Suprapubic skin (tissue), 4 donors: ENCODE results near the gene FDPS.

Source experiments
- POLR2A ChIP-seq, 2 donors: fragments of 450-650 bp; IDR thresholded peaks; one replicate each; pipeline ENCODE4 v1.6.1; 2017; ENCODE audit warnings: antibody characterized with exemption in 2 of 2, mild to moderate bottlenecking in 2 of 2, moderate library complexity in 2 of 2
- POLR2AphosphoS5 ChIP-seq, 3 donors: sonication (generic); formaldehyde crosslinking; IDR thresholded peaks; one replicate each; pipeline ENCODE4 v1.6.1; 2017; ENCODE audit warnings: antibody characterized with exemption in 3 of 3
- TF ChIP-seq, protein P1 (sequence below), 2 donors: fragments of 200-600 bp in 1 of 2; fragments of 450-650 bp in 1 of 2; sonication (generic) in 1 of 2; IDR thresholded peaks; one replicate each; pipeline ENCODE4 v1.5.1; 2016 to 2019; ENCODE audit warnings: antibody characterized with exemption in 2 of 2, mild to moderate bottlenecking in 1 of 2, moderate library complexity in 1 of 2

GRCh38 chr1:155277902-155278688 lies 30.6 kb upstream of the FDPS start:
- TF ChIP-seq, protein P1, sequence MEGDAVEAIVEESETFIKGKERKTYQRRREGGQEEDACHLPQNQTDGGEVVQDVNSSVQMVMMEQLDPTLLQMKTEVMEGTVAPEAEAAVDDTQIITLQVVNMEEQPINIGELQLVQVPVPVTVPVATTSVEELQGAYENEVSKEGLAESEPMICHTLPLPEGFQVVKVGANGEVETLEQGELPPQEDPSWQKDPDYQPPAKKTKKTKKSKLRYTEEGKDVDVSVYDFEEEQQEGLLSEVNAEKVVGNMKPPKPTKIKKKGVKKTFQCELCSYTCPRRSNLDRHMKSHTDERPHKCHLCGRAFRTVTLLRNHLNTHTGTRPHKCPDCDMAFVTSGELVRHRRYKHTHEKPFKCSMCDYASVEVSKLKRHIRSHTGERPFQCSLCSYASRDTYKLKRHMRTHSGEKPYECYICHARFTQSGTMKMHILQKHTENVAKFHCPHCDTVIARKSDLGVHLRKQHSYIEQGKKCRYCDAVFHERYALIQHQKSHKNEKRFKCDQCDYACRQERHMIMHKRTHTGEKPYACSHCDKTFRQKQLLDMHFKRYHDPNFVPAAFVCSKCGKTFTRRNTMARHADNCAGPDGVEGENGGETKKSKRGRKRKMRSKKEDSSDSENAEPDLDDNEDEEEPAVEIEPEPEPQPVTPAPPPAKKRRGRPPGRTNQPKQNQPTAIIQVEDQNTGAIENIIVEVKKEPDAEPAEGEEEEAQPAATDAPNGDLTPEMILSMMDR (IDR thresholded peaks at IDR 0.05): peak in 1 of 2 donors; percentile 39
- TF ChIP-seq POLR2AphosphoS5 (IDR thresholded peaks at IDR 0.05): no peak
- no peak for TF ChIP-seq POLR2A (IDR thresholded peaks at IDR 0.05)
